Sigmoid colon (tissue), 3 donors: ENCODE results near the gene CUEDC1.

Source experiments
- POLR2A ChIP-seq, 2 donors: fragments of 450-650 bp; IDR thresholded peaks; one replicate each; pipeline ENCODE4 v1.6.1; 2016; ENCODE audit warnings: antibody characterized with exemption in 2 of 2, mild to moderate bottlenecking in 2 of 2, moderate library complexity in 2 of 2
- TF ChIP-seq, protein P1 (sequence below), 4 experiments: fragments of 450-650 bp in 3 of 4; fragments of 200-600 bp in 1 of 4; IDR thresholded peaks; one replicate each; pipeline ENCODE4 v1.5.1; 2016 to 2019; ENCODE audit warnings: antibody characterized with exemption in 4 of 4, mild to moderate bottlenecking in 3 of 4, moderate library complexity in 2 of 4

- no peak for TF ChIP-seq POLR2A (IDR thresholded peaks at IDR 0.05)
- TF ChIP-seq, protein P1, sequence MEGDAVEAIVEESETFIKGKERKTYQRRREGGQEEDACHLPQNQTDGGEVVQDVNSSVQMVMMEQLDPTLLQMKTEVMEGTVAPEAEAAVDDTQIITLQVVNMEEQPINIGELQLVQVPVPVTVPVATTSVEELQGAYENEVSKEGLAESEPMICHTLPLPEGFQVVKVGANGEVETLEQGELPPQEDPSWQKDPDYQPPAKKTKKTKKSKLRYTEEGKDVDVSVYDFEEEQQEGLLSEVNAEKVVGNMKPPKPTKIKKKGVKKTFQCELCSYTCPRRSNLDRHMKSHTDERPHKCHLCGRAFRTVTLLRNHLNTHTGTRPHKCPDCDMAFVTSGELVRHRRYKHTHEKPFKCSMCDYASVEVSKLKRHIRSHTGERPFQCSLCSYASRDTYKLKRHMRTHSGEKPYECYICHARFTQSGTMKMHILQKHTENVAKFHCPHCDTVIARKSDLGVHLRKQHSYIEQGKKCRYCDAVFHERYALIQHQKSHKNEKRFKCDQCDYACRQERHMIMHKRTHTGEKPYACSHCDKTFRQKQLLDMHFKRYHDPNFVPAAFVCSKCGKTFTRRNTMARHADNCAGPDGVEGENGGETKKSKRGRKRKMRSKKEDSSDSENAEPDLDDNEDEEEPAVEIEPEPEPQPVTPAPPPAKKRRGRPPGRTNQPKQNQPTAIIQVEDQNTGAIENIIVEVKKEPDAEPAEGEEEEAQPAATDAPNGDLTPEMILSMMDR (IDR thresholded peaks at IDR 0.05) = no peak
Measured at GRCh38 chr17:57983446-57983845, 28.2 kb upstream of the CUEDC1 start.
